Measurements from ENCODE around the gene RGPD3. TPM values are rescaled to one million over a fixed set of nuclear protein-coding genes. Genes with fewer than 3 reads are reported as not detected.
"Not testable (repeated sequence)": the region's sequence is repeated elsewhere in the genome, so short reads cannot be mapped to it uniquely, and the experiment has no call there.

The RGPD3 gene
- total and polyA plus RNA-seq, 4 donors, result 0.18 to 0.20 TPM; not detected in 2

DNA sequence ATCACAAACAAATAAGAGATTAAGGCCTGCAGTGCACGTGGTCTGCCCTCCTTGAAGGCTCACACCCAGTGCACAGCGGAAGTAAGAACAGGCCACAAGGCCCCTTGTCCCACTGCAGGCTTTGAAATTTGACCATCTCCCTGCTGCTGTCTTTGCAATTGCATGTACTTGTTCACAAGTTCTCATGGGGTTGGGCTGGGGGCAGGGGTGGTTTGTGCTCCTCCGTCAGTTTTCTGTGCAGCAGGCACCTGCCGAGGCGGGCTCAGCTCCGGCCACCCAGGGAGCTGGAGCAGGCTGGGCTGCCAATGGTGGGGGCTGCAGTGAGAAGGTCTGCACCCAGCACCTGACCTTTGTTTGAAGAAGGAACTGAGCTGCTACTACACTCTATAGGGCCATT is 41.2 kb upstream of the RGPD3 start:
- ATAC-seq (ENCODE audit: low FRiP score); H3K4me3 ChIP-seq (ENCODE audit: low read length in 2 of 2); DNase-seq; H3K27me3 ChIP-seq (ENCODE audit: control insufficient read depth in 1 of 2, insufficient read depth in 2 of 2, low read length in 1 of 2); H3K36me3 ChIP-seq (ENCODE audit: control insufficient read depth in 1 of 2, insufficient read depth in 2 of 2, low read length in 1 of 2); H3K27ac ChIP-seq (ENCODE audit: low read depth in 1 of 2, low read length in 2 of 2); H3K4me1 ChIP-seq (ENCODE audit: control insufficient read depth in 1 of 2, insufficient read depth in 2 of 2, low read length in 2 of 2); intact Hi-C loops (cut with DNase I); H3K9me3 ChIP-seq (ENCODE audit: control insufficient read depth, low read length): not testable (repeated sequence)
- 93 to 96% methylated on average over 6 of the region's 6 CpGs for WGBS, 2 donors

DNA sequence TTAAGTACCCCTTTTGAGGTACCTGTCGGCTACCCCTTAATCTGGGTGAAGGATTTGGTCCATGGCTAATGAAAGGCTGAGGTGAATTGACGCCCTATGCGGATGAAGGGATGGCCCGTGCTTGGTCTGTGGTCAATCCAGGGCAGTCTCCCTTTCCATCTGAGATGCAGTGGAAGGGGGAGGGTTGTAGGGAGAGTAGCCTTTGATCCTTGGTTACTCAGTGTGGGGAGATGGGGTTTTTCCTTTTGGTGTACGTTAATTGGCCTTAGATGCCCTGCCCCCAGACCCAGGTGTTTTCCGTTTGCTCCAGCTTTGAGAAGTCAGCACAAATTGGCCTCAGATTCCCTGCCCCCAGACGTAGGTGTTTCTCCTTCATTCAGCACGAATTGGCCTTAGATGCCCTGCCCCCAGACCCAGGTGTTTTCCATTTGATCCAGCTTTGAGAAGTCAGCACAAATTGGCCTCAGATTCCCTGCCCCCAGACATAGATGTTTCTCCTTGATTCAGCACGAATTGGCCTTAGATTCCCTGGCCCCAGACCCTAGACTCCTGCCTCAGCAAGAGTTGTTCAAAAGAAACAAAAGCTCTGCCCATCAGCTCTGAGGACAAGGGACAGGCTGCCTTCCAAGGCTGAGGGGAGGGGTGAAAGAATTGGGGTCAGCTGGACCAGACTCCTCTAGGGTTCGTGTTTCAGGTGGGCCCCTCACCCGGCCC is 40.6 kb upstream of the RGPD3 start:
- DNase-seq; ATAC-seq (ENCODE audit: low FRiP score); H3K4me1 ChIP-seq (ENCODE audit: control insufficient read depth in 1 of 2, insufficient read depth in 2 of 2, low read length in 2 of 2); H3K27me3 ChIP-seq (ENCODE audit: control insufficient read depth in 1 of 2, insufficient read depth in 2 of 2, low read length in 1 of 2); H3K9me3 ChIP-seq (ENCODE audit: control insufficient read depth, low read length); H3K4me3 ChIP-seq (ENCODE audit: low read length in 2 of 2); intact Hi-C loops (cut with DNase I); H3K36me3 ChIP-seq (ENCODE audit: control insufficient read depth in 1 of 2, insufficient read depth in 2 of 2, low read length in 1 of 2); H3K27ac ChIP-seq (ENCODE audit: low read depth in 1 of 2, low read length in 2 of 2): not testable (repeated sequence)
- WGBS, 2 donors, result 71 to 76% methylated on average over 7 to 9 of the region's 11 CpGs

DNA sequence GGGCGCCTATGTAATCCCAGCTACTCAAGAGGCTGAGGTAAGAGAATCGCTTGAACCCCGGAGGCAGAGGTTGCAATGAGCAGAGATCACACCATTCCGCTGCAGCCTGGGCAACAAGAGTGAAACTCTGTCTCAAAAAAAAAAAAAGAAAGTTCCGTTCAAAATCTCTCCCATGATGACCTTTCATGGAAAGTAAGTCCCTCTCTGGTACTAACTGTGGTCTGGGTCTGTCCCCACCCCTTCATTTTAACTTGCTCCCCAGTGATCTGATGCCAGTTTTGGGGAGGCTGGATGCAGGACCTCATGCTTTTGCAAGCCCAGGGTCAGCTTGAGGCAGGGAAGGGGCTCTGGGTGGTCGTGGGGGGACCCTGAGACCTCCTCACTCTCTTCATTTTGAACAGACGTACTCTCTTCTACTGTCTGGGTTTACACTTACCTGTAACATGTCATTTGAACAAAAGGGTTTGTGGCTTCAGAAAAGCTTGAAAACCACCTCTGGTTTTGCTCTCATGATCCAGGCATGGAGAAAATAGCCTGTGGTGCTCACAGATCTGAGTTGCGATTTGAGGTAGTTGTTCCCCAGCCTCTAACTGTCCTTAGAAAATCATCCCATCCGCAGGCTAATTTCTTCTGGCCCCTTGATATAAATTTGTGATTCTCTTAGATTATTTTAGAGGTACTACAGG is 37.9 kb upstream of the RGPD3 start:
- H3K27me3 ChIP-seq (ENCODE audit: control insufficient read depth in 1 of 2, insufficient read depth in 2 of 2, low read length in 1 of 2); H3K4me1 ChIP-seq (ENCODE audit: control insufficient read depth in 1 of 2, insufficient read depth in 2 of 2, low read length in 2 of 2); H3K36me3 ChIP-seq (ENCODE audit: control insufficient read depth in 1 of 2, insufficient read depth in 2 of 2, low read length in 1 of 2); ATAC-seq (ENCODE audit: low FRiP score); intact Hi-C loops (cut with DNase I); H3K4me3 ChIP-seq (ENCODE audit: low read length in 2 of 2); DNase-seq; H3K27ac ChIP-seq (ENCODE audit: low read depth in 1 of 2, low read length in 2 of 2); H3K9me3 ChIP-seq (ENCODE audit: control insufficient read depth, low read length): not testable (repeated sequence)
- WGBS, 2 donors, result 89 to 97% methylated on average over 9 of the region's 9 CpGs

DNA sequence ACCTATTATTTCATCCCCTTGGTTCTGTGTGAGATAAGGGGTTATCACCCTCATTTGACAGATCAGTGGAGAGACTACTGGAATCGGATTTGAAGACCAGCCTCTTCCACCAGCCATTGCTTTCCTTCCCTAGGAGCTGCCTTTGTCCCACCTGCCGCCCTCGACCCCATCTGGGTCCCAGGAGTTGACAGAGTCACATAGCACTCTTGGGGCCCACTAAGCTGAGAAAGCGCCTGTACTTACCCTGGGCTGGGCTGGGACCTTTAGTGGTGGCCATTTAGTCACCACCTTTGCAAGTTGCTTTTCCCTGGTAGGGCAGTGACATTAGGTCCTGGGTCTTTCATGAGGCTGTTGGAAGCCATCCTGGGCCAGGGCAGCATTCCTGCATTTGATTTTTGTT is 36.6 kb upstream of the RGPD3 start:
- ATAC-seq (ENCODE audit: low FRiP score); H3K4me3 ChIP-seq (ENCODE audit: low read length in 2 of 2); intact Hi-C loops (cut with DNase I); H3K4me1 ChIP-seq (ENCODE audit: control insufficient read depth in 1 of 2, insufficient read depth in 2 of 2, low read length in 2 of 2); H3K27me3 ChIP-seq (ENCODE audit: control insufficient read depth in 1 of 2, insufficient read depth in 2 of 2, low read length in 1 of 2); H3K27ac ChIP-seq (ENCODE audit: low read depth in 1 of 2, low read length in 2 of 2); H3K9me3 ChIP-seq (ENCODE audit: control insufficient read depth, low read length); DNase-seq; H3K36me3 ChIP-seq (ENCODE audit: control insufficient read depth in 1 of 2, insufficient read depth in 2 of 2, low read length in 1 of 2): not testable (repeated sequence)
- 94 to 99% methylated on average over 4 of the region's 4 CpGs for WGBS, 2 donors

DNA sequence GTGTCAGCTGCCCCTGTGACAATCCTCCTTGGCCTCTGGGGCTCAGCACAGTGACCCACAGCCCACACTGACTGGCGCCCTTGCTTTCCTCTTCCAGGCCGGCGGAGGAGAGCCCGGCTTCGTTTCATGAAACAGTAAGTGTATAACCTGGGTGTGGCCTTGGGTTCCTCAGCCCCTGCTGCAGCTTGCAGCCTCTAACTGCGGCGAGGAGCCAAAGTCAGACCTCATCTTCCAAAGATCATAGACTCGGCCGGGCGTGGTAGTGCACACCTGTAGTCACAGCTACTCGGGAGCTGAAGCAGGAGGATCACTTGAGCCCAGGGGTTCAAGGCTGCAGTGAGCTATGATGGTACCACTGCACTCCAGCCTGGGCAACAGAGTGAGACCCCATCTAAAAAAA is 36.0 kb upstream of the RGPD3 start:
- intact Hi-C loops (cut with DNase I); H3K4me1 ChIP-seq (ENCODE audit: control insufficient read depth in 1 of 2, insufficient read depth in 2 of 2, low read length in 2 of 2); H3K36me3 ChIP-seq (ENCODE audit: control insufficient read depth in 1 of 2, insufficient read depth in 2 of 2, low read length in 1 of 2); H3K27me3 ChIP-seq (ENCODE audit: control insufficient read depth in 1 of 2, insufficient read depth in 2 of 2, low read length in 1 of 2); DNase-seq; ATAC-seq (ENCODE audit: low FRiP score); H3K4me3 ChIP-seq (ENCODE audit: low read length in 2 of 2); H3K9me3 ChIP-seq (ENCODE audit: control insufficient read depth, low read length); H3K27ac ChIP-seq (ENCODE audit: low read depth in 1 of 2, low read length in 2 of 2): not testable (repeated sequence)
- whole genome bisulfite sequencing, 2 donors, result 94 to 99% methylated on average over 6 to 11 of the region's 11 CpGs

DNA sequence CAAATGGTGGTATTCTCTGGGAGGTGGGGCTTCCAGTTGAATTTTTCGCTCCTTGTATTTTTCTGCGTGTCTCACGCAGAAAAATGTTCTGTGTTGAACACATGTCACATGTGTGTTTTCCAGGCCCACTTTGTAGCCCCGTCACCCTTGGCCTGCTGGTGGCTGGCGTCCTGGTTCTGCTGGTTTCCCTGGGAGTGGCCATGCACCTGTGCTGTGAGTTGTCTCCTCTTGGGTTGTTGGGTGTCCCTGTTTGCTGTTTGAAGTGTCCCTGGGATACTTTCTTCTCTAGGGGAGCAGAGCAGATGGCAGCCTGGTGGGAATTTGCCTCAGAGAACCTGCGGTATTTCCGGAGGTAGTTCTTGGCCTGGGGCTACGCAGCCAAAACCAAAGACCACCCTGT is 34.1 kb upstream of the RGPD3 start:
- H3K27ac ChIP-seq (ENCODE audit: low read depth in 1 of 2, low read length in 2 of 2); H3K27me3 ChIP-seq (ENCODE audit: control insufficient read depth in 1 of 2, insufficient read depth in 2 of 2, low read length in 1 of 2); H3K9me3 ChIP-seq (ENCODE audit: control insufficient read depth, low read length); H3K36me3 ChIP-seq (ENCODE audit: control insufficient read depth in 1 of 2, insufficient read depth in 2 of 2, low read length in 1 of 2); DNase-seq; H3K4me1 ChIP-seq (ENCODE audit: control insufficient read depth in 1 of 2, insufficient read depth in 2 of 2, low read length in 2 of 2); H3K4me3 ChIP-seq (ENCODE audit: low read length in 2 of 2); intact Hi-C loops (cut with DNase I); ATAC-seq (ENCODE audit: low FRiP score): not testable (repeated sequence)
- 92 to 94% methylated on average over 8 of the region's 8 CpGs for WGBS, 2 donors

DNA sequence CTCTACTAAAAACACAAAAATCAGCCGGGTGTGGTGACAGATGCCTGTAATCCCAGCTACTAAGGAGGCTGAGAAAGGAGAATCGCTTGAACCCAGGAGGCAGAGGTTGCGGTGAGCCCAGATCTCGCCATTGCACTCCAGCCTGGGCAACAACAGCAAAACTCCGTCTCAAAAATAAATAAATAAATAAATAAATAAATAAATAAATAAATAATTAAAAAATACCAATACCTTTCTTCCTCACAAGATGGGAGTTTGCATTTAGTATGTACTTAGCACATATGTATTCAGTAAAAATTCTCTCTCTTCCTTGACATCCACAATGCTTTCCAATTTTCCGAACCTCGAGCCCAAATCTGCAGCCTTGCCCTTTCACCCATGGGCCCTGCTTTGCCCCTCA is 32.1 kb upstream of the RGPD3 start:
- H3K4me3 ChIP-seq (ENCODE audit: low read length in 2 of 2); ATAC-seq (ENCODE audit: low FRiP score); DNase-seq; H3K27ac ChIP-seq (ENCODE audit: low read depth in 1 of 2, low read length in 2 of 2); H3K27me3 ChIP-seq (ENCODE audit: control insufficient read depth in 1 of 2, insufficient read depth in 2 of 2, low read length in 1 of 2); H3K9me3 ChIP-seq (ENCODE audit: control insufficient read depth, low read length); H3K4me1 ChIP-seq (ENCODE audit: control insufficient read depth in 1 of 2, insufficient read depth in 2 of 2, low read length in 2 of 2); intact Hi-C loops (cut with DNase I); H3K36me3 ChIP-seq (ENCODE audit: control insufficient read depth in 1 of 2, insufficient read depth in 2 of 2, low read length in 1 of 2): not testable (repeated sequence)
- WGBS, 2 donors, result 93 to 98% methylated on average over 6 of the region's 7 CpGs

DNA sequence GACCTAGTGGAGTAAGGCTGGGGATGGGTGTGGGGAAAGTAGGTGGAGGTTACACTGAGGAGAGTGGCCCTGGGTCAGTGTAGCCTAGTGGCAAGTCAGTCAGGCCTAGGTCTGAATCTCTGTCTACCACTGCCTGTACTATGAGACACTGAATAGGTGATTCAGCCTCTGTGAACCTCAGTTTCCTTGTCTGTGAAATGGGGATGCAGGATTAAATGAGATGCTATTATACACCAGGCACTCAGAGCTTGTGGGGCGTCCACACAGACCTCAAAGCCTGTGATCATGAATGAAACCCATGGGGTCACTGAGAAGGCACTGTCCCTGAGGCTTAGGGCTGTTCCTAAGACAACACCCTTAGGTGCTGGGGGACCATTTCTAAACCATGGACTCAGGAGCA is 30.3 kb upstream of the RGPD3 start:
- H3K4me1 ChIP-seq (ENCODE audit: control insufficient read depth in 1 of 2, insufficient read depth in 2 of 2, low read length in 2 of 2); ATAC-seq (ENCODE audit: low FRiP score); DNase-seq; H3K27me3 ChIP-seq (ENCODE audit: control insufficient read depth in 1 of 2, insufficient read depth in 2 of 2, low read length in 1 of 2); intact Hi-C loops (cut with DNase I); H3K36me3 ChIP-seq (ENCODE audit: control insufficient read depth in 1 of 2, insufficient read depth in 2 of 2, low read length in 1 of 2); H3K27ac ChIP-seq (ENCODE audit: low read depth in 1 of 2, low read length in 2 of 2); H3K9me3 ChIP-seq (ENCODE audit: control insufficient read depth, low read length); H3K4me3 ChIP-seq (ENCODE audit: low read length in 2 of 2): not testable (repeated sequence)
- WGBS, 2 donors, result 99 to 100% methylated on average over 1 of the region's 1 CpG

DNA sequence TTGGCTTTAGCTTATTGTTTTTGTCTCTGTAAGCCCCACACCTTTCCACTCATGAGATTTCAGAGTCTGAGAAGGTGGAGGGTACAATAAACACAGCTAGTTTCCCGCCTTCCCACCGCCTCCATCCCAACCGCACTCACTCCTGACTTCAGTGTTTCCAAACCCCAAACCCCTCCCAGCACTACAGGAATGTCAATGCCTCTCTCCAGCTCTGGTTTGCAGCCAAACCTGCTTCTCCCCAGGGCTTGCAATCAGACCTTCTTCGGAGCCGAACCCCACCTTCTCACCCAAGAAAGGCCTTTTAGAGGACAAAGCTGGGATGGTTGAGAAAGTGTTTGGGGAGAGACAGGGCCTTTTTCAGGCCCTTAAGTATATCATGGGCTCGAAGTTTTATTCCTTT is 24.7 kb upstream of the RGPD3 start:
- H3K9me3 ChIP-seq (ENCODE audit: control insufficient read depth, low read length); H3K4me3 ChIP-seq (ENCODE audit: low read length in 2 of 2); DNase-seq; H3K27ac ChIP-seq (ENCODE audit: low read depth in 1 of 2, low read length in 2 of 2); ATAC-seq (ENCODE audit: low FRiP score); H3K27me3 ChIP-seq (ENCODE audit: control insufficient read depth in 1 of 2, insufficient read depth in 2 of 2, low read length in 1 of 2); H3K36me3 ChIP-seq (ENCODE audit: control insufficient read depth in 1 of 2, insufficient read depth in 2 of 2, low read length in 1 of 2); H3K4me1 ChIP-seq (ENCODE audit: control insufficient read depth in 1 of 2, insufficient read depth in 2 of 2, low read length in 2 of 2); intact Hi-C loops (cut with DNase I): not testable (repeated sequence)
- 17 to 24% methylated on average over 6 of the region's 6 CpGs for WGBS, 2 donors
